HEK293T (cell line): ENCODE results near the gene LYSMD4.

Source experiments
- CTCF ChIA-PET: fragments of 350-600 bp; formaldehyde crosslinking; extraction: SDS; loops from one replicate; lab custom pipeline; 2021; ENCODE audit warnings: antibody characterized with exemption, inconsistent platforms; lab: Yijun Ruan, JAX
- POLR2A ChIA-PET: fragments of 350-600 bp; formaldehyde crosslinking; extraction: SDS; loops from one replicate; lab custom pipeline; 2020; ENCODE audit warnings: antibody characterized with exemption, inconsistent platforms; lab: Yijun Ruan, JAX
- DNase-seq: peaks from one replicate; pipeline ENCODE4 v3.0.0; 2012; ENCODE audit warnings: mixed read lengths; ENCODE audit errors: extremely low spot score
- ARNT ChIP-seq: fragments of 450-650 bp; IDR thresholded peaks from 2 replicates; pipeline ENCODE4 v1.6.1; 2017; ENCODE audit warnings: mild to moderate bottlenecking
- BHLHE40 ChIP-seq: fragments of 450-650 bp; IDR thresholded peaks from 2 replicates; pipeline ENCODE4 v1.6.1; 2016; ENCODE audit warnings: mild to moderate bottlenecking, moderate library complexity, borderline replicate concordance
- CTBP1 ChIP-seq: fragments of 450-650 bp; IDR thresholded peaks from 2 replicates; pipeline ENCODE4 v1.6.1; 2016; ENCODE audit warnings: borderline replicate concordance
- ELF4 ChIP-seq: fragments of 450-650 bp; IDR thresholded peaks from 2 replicates; pipeline ENCODE4 v1.6.1; 2017; ENCODE audit warnings: antibody characterized with exemption
- FOXA1 ChIP-seq: fragments of 450-650 bp; IDR thresholded peaks from 2 replicates; pipeline ENCODE4 v1.6.1; 2016; ENCODE audit warnings: mild to moderate bottlenecking
- FOXK2 ChIP-seq: fragments of 450-650 bp; IDR thresholded peaks from 2 replicates; pipeline ENCODE4 v1.6.1; 2016; ENCODE audit warnings: mild to moderate bottlenecking
- FOXM1 ChIP-seq: fragments of 450-650 bp; IDR thresholded peaks from 2 replicates; pipeline ENCODE4 v1.6.1; 2017; ENCODE audit warnings: mild to moderate bottlenecking, borderline replicate concordance
- HDGF ChIP-seq: fragments of 450-650 bp; IDR thresholded peaks from 2 replicates; pipeline ENCODE4 v1.6.1; 2017; ENCODE audit warnings: antibody characterized with exemption, borderline replicate concordance
- L3MBTL2 ChIP-seq: fragments of 450-650 bp; conservative IDR thresholded peaks from 2 replicates; pipeline ENCODE4 v1.6.1; 2016; ENCODE audit warnings: mild to moderate bottlenecking
- LEF1 ChIP-seq: fragments of 450-650 bp; IDR thresholded peaks from 2 replicates; pipeline ENCODE4 v1.6.1; 2017; ENCODE audit warnings: mild to moderate bottlenecking, borderline replicate concordance
- NFRKB ChIP-seq: fragments of 450-650 bp; IDR thresholded peaks from 2 replicates; pipeline ENCODE4 v1.6.1; 2016; ENCODE audit warnings: mild to moderate bottlenecking, moderate library complexity
- SP1 ChIP-seq: fragments of 450-650 bp; IDR thresholded peaks from 2 replicates; pipeline ENCODE4 v1.6.1; 2017
- SUZ12 ChIP-seq: fragments of 450-650 bp; IDR thresholded peaks from 2 replicates; pipeline ENCODE4 v1.6.1; 2016; ENCODE audit warnings: mild to moderate bottlenecking
- TARDBP ChIP-seq: fragments of 450-650 bp; IDR thresholded peaks from 2 replicates; pipeline ENCODE4 v1.6.1; 2016
- ZNF384 ChIP-seq: fragments of 450-650 bp; IDR thresholded peaks from 2 replicates; pipeline ENCODE4 v1.6.1; 2016
- TF ChIP-seq, protein P1 (sequence below): fragments of 450-650 bp; IDR thresholded peaks from 2 replicates; pipeline ENCODE4 v1.6.1; 2016

LYSMD4 gene

GRCh38 chr15:99732751-99733267 lies 428 bp downstream of the LYSMD4 start:
- TF ChIP-seq SP1 (no peak), L3MBTL2 (peak; percentile 80)
- ChIA-PET CTCF (interaction anchor here (0.8 to 2.1 kb wide), 4 partner anchors 23 to 460 kb away, joined by 3 to 14 read pairs (median 8); no protein-coding TSS in a partner anchor), POLR2A (interaction anchor here (0.7 to 1.7 kb wide), 22 partner anchors 9 to 482 kb away, joined by 3 to 17 read pairs (median 4); partner anchors contain the start of gene LRRC28)
- no peak for DNase-seq

DNA sequence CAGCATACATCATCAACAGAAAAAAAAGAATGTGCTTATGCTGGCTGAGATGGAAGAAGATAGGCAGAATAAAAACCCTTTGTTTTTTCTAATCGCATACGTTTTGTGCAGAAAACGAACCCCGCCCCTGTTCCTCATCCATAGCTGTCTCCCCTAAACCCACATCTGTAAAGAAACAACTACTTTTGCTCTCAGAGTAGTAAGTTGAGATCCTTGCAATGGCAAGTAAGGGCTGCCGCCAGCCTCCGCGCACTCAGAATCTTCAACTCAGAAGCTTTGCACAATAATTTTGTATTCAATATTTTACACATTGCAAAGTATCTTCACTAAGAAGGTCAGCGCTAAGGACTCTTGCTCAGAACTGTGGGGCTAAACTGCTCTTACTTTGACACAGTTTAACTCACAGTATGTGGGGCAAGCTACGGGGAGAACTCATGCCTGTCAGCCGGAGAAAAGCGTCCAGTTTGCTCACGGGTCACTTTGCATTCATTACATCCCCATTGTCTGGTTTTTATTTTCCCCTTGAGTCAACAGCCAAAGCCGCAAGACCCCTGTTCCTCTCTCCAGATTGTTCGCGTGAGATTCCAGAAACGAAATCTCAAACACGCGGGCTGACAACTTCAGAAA lies 1.0 kb downstream of the LYSMD4 start:
- DNase-seq: no peak
- ChIA-PET CTCF (interaction anchor here (0.9 to 2.1 kb wide), 2 partner anchors 24 to 28 kb away, joined by 3 to 14 read pairs; no protein-coding TSS in a partner anchor), POLR2A (interaction anchor here (0.8 to 1.7 kb wide), 4 partner anchors 11 to 28 kb away, joined by 3 to 17 read pairs (median 4); no protein-coding TSS in a partner anchor)
- no peak for TF ChIP-seq CTBP1
- no peak for TF ChIP-seq LEF1
- TF ChIP-seq, protein P1, sequence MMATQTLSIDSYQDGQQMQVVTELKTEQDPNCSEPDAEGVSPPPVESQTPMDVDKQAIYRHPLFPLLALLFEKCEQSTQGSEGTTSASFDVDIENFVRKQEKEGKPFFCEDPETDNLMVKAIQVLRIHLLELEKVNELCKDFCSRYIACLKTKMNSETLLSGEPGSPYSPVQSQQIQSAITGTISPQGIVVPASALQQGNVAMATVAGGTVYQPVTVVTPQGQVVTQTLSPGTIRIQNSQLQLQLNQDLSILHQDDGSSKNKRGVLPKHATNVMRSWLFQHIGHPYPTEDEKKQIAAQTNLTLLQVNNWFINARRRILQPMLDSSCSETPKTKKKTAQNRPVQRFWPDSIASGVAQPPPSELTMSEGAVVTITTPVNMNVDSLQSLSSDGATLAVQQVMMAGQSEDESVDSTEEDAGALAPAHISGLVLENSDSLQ: no peak
- no peak for TF ChIP-seq TARDBP
- no peak for TF ChIP-seq HDGF

GRCh38 chr15:99731336-99732123 lies 1.7 kb downstream of the LYSMD4 start:
- CTCF ChIA-PET: interaction anchor here (0.9 to 1.9 kb wide), 3 partner anchors 25 to 460 kb away, joined by 3 to 6 read pairs (median 3); no protein-coding TSS in a partner anchor

GRCh38 chr15:99729920-99730319 lies 3.3 kb downstream of the LYSMD4 start:
- TF ChIP-seq ARNT (no peak), FOXM1 (no peak), L3MBTL2 (no peak), LEF1 (no peak), SUZ12 (no peak), ELF4 (no peak), HDGF (no peak), ZNF384 (no peak), NFRKB (no peak), SP1 (no peak), FOXK2 (no peak), BHLHE40 (no peak), CTBP1 (no peak), TARDBP (no peak), FOXA1 (no peak)
- TF ChIP-seq, protein P1: no peak
- CTCF ChIA-PET: interaction anchor here (0.6 to 1.9 kb wide), 3 partner anchors 13 to 1285 kb away, joined by 4 to 6 read pairs (median 4); no protein-coding TSS in a partner anchor
- DNase-seq: peak; percentile 21
- POLR2A ChIA-PET: no interaction called here

More at GRCh38 chr15:99731336-99732123, 1.7 kb downstream of the LYSMD4 start:
- TF ChIP-seq TARDBP (no peak), FOXM1 (no peak), ELF4 (no peak), ZNF384 (no peak), BHLHE40 (no peak), HDGF (no peak), SP1 (no peak), LEF1 (no peak), SUZ12 (no peak)
- DNase-seq: no peak
- POLR2A ChIA-PET: interaction anchor here (0.8 to 1.0 kb wide), 2 partner anchors 22 to 27 kb away, joined by 3 to 4 read pairs; no protein-coding TSS in a partner anchor

- no peak for DNase-seq
- POLR2A ChIA-PET: no interaction called here
- TF ChIP-seq TARDBP (no peak), ELF4 (no peak), LEF1 (no peak), NFRKB (no peak), HDGF (no peak), FOXA1 (no peak), CTBP1 (no peak), SUZ12 (no peak)
- CTCF ChIA-PET: interaction anchor here (0.6 to 1.9 kb wide), 4 partner anchors 12 to 1285 kb away, joined by 3 to 6 read pairs (median 4); no protein-coding TSS in a partner anchor
These were observed 3.9 kb downstream of the LYSMD4 start for GRCh38 chr15:99729327-99729726.

GRCh38 chr15:99728916-99729315 lies 4.3 kb downstream of the LYSMD4 start:
- TF ChIP-seq SP1 (no peak), L3MBTL2 (no peak), TARDBP (no peak)
- TF ChIP-seq, protein P1: no peak
- ChIA-PET CTCF (interaction anchor here (1.3 to 1.4 kb wide), 2 partner anchors 12 to 25 kb away, joined by 3 to 4 read pairs; no protein-coding TSS in a partner anchor), POLR2A (no interaction called here)
- DNase-seq: no peak
